Measurements from ENCODE around the gene AUTS2. TPM values are rescaled to one million over a fixed set of nuclear protein-coding genes. Genes with fewer than 3 reads are reported as not detected.

AUTS2 gene
- total RNA-seq, 1 donor from 2014 or later: 20.4 TPM

DNA sequence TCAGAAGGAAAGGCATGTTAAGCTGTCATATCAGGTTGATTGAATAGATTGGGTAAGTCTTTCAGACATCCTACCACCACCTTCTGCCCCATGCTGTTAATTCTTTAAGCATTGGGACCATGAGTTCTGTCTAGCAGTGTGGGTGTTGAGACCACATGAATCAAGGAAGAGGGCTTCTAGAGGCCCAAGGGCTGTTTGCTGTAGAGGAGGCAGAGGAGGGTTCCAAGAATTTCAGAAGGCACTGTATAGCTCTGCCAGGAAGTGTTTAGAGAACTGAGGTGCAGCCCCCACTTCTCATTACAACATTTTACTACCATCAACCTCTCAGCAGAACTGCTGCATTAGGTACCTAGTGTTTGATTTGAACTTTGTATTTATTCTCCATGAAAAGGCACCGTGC, 720.2 kb downstream of the AUTS2 start:
- no peak for ATAC-seq

- ATAC-seq: no peak
These were observed 720.8 kb downstream of the AUTS2 start for GRCh38 chr7:70319057-70319456.

DNA sequence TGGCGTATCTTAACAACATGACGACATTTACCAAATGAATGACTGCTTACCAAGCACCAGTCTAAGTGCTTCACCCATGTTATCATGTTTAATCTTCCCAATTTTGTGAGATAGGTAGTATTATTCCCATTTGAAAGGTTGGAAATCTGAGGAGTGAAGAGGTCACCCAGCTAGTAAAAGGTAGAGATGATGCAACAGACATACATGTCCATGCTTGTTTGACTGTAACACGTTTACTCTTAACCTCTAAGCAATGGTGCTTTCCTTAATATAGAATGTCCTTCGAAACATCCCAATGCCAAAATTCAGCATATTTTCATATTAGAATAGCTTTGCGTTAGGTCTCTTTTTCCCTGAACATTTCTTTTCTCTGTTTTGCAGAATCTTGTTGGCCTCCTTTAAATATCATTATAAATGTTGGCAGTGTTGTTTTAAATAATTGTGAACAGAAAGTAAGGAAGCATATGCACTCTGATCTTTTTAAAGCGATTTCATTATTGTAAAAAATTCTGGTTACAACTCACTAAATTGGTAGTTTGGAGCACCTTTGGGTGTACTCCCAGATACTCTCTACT, 722.8 kb downstream of the AUTS2 start:
- peak; percentile 65 for ATAC-seq

DNA sequence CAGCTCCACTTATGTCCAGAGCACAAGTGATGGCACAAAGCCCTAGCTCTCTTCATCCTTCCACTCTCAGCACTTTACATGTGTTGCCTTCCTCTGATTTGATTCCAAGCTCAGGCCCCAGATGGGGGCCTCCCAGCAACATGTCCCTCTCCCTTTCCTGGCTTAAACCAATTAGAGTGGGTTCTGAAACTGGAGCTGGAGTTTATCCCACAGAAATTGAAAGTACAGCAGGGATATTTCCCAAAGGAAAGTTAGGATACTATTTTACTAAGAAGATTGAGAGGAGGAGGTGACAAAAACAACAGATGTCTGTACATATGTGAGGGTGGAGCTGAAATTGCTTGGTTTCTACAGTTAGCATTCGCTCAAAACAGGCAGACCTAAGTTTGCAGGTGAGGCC, 724.6 kb downstream of the AUTS2 start:
- ATAC-seq: no peak

DNA sequence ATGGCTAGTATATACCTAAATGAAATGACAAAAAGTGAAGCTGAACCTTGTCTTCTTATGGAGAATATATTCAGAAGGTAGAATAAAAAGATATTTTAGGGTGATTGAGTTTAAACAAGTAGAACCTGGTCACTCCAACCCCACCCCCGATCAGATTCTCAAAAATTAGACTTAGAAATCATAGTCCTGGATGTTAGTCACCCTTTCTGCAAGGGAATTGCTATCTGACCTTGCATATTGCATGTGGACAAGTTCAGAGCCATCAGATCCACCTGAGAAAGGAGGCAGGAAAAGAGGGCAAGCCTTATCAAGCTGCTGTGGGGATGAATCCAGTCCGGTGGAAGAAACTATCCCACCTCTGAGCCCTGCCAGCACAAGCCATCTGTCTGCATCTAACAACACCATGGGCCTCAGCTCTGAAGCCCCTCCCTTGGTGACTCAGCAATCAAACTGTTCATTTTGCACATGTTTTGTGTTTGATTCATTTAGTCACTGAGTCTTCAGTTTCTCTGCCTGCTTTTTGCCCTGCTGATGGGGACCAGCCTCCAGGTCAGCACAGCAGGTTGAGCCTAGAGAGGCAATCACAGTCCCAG, 727.3 kb downstream of the AUTS2 start:
- no peak for ATAC-seq

DNA sequence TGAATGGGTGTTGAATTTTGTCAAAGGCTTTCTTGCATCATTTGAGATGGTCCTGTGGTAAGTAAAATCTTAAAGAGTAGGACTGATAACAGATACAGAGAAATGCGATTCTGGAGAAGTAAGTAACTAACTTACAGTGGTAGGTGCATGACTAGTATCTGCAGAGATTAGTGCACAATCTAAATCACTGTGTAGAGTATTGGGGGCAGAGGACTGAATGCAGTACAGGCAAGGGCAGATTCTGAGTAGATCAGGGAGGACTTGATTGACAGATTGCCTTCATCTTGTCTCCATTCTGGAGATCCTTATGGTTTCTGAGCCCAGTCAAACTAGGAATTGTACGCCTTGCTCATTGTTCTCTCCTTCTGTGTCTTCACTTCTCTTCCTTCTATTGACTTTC, 736.0 kb downstream of the AUTS2 start:
- no peak for ATAC-seq

- ATAC-seq: no peak
These were observed 736.6 kb downstream of the AUTS2 start for GRCh38 chr7:70334871-70335270.

DNA sequence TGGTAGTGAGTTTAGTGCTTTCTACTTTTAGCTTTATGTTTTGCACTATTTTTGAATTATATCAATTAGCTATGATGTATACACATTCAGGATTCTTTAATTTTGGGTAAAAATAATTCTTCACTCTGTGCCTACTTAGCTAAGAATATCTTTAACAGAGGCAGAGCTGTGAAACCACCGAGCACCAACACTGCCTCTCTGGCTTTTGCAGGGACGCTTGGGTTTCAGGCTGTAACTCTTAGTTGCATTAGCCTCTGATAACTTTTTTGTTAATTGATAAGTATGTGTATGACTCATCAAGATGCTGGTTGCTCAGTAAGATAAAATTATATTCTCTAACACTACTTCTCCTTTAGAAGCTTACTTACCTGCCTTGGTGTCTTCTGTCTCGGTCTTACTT, 738.3 kb downstream of the AUTS2 start:
- no peak for ATAC-seq

GRCh38 chr7:70338015-70338414, 739.7 kb downstream of the AUTS2 start:
- no peak for ATAC-seq

- ATAC-seq: no peak
These were observed 742.0 kb downstream of the AUTS2 start for GRCh38 chr7:70340236-70340635.

DNA sequence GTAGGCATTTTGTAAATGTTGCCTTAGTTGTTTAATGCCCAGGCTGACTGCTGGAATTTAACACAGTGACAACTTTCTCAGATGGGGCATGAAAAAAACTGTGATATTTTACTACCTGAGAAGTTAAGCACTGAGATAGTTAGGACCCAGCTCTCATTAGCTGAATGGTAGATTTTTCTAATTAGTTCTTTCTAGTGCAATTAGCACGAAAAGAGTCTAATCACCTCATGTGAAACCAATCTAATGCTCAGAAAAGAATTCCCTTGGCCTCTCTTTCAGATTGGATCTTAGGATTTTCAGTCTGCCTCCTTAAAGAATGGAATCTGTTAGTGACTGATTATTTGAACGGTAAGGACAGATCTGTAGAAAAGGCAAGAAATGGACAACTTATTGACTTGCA, 743.2 kb downstream of the AUTS2 start:
- ATAC-seq: no peak

DNA sequence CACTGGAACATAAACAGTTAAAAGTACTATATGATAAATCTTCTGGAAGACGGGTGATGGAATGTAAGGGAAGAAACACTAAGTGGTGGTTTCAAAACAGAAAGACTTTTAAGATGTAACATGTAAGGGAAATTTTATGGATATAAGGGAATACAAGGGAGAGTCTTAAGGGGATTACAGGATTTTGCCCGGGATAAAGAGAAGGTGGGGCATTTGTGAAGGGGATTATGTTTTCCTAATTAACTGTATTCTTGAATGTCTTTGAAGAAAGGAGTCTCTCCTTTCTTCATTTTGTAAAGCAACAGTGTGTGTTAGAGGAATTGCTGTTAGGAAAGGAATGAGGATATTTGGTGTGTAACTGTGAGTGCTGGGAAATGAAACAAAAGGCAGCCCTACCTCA, 745.2 kb downstream of the AUTS2 start:
- ATAC-seq: no peak

- no peak for ATAC-seq
These were observed 746.5 kb downstream of the AUTS2 start for GRCh38 chr7:70344726-70345125.

- ATAC-seq: no peak
These were observed 748.7 kb downstream of the AUTS2 start for GRCh38 chr7:70346844-70347462.

DNA sequence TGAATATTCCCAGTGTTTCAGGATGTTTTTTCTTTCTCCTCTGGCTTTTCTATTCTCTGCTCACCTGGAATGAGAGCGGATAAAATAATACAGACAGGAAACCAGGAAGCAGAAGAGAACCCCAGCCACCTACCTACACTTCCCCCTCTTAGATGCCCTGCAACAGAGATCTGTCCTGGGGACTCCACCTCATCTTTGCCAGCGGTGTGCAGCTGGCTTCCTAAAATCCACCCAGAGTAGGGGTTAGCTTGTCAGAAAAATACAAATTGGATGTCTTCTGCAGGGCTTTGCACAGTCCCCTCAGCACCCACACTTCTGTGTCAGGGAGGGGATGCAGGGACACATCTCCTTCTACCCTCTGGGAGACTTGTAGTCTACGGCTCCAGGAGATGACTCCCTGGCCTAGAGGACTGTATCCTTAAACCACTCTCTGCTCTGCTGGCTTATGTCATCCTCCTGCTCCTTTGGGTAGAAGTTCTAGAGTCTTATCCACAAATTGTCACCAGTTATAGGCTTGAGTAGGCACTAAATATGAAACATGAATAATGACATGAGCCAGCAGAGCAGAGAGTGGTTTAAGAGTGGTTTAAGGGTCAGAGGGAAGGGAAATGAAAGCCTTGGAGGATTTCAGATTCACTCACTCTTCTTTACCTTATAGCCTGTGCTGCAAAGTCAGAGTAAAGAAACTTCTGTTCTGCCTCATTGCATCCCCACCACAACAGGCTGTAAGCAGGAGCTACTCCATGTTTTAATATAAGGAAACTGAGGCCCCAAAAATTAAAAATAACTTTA, 749.4 kb downstream of the AUTS2 start:
- no peak for ATAC-seq

- no peak for ATAC-seq
These were observed 750.8 kb downstream of the AUTS2 start for GRCh38 chr7:70349031-70349430.

- no peak for ATAC-seq
These were observed 751.5 kb downstream of the AUTS2 start for GRCh38 chr7:70349819-70350218.

DNA sequence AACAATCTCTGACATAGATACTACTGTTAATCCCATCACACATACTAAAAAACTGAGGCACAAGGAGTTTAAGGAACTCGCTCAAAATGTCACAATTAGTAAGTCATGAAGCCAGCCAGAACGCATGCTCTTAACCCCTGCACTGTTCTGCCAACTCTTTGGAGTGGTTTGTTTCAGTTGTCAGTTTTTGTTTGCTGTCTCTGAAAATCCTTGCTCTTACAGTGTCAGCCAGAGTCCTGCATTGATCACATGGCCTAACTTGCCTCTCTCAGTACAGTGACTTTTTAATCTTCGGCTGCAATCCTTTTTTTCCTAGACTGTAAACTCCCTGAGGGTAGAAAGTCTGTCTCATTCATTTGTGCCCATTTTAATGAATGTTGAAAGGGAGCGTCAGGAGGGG, 753.8 kb downstream of the AUTS2 start:
- no peak for ATAC-seq

GRCh38 chr7:70352906-70353305, 754.6 kb downstream of the AUTS2 start:
- ATAC-seq: no peak

- no peak for ATAC-seq
These were observed 755.2 kb downstream of the AUTS2 start for GRCh38 chr7:70353330-70353945.

DNA sequence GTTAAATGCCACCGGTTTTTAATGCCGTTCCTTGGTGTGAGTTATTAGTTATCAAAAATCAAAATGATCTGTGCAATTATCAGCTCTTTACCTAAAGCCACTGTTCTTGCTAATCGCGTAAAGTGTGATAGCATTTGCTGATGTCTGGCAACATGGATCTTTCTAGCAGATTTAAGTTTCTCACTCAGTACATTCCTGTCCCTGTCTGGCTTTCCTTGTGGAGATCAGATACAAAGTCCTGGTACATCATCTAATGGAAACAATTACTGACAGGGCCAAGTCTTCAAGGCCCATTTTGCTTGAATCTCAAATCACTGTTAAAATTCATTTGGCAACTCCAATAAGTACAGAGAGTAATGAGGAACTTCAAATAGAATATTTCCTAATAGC, 755.7 kb downstream of the AUTS2 start:
- no peak for ATAC-seq

GRCh38 chr7:70354409-70355169, 756.3 kb downstream of the AUTS2 start:
- peak; percentile 93 for ATAC-seq

Measured in esophagus mucosa (tissue), 1 donor.